ENCODE data around the gene POLR1H. TPM values are rescaled to one million over a fixed set of nuclear protein-coding genes. Genes with fewer than 3 reads are reported as not detected.

The POLR1H gene
- total RNA-seq, 1 donor from 2014 or later: 30.3 TPM

GRCh38 chr6:30042476-30042875, 18.6 kb upstream of the POLR1H start:
- H3K4me3 ChIP-seq (ENCODE audit: low read depth, low read length): no peak overlapping the region
- no peak for TF ChIP-seq CTCF (conservative IDR thresholded peaks at IDR 0.05; ENCODE audit: low read depth, low read length)
- no peak for DNase-seq (ENCODE audit: low read depth)

GRCh38 chr6:30042914-30043313, 18.2 kb upstream of the POLR1H start:
- DNase-seq (ENCODE audit: low read depth): no peak
- no peak for TF ChIP-seq CTCF (conservative IDR thresholded peaks at IDR 0.05; ENCODE audit: low read depth, low read length)
- no peak overlapping the region for H3K4me3 ChIP-seq (ENCODE audit: low read depth, low read length)

GRCh38 chr6:30043744-30044143, 17.3 kb upstream of the POLR1H start:
- TF ChIP-seq CTCF (conservative IDR thresholded peaks at IDR 0.05; ENCODE audit: low read depth, low read length): no peak
- no peak overlapping the region for H3K4me3 ChIP-seq (ENCODE audit: low read depth, low read length)
- DNase-seq (ENCODE audit: low read depth): no peak

- no peak for TF ChIP-seq CTCF (conservative IDR thresholded peaks at IDR 0.05; ENCODE audit: low read depth, low read length)
These were observed 16.4 kb upstream of the POLR1H start for GRCh38 chr6:30044630-30045029.

GRCh38 chr6:30047220-30047619, 13.8 kb upstream of the POLR1H start:
- DNase-seq (ENCODE audit: low read depth): no peak
- no peak for TF ChIP-seq CTCF (conservative IDR thresholded peaks at IDR 0.05; ENCODE audit: low read depth, low read length)
- H3K4me3 ChIP-seq (ENCODE audit: low read depth, low read length): no peak overlapping the region

More at GRCh38 chr6:30044630-30045029, 16.4 kb upstream of the POLR1H start:
- DNase-seq (ENCODE audit: low read depth): no peak
- H3K4me3 ChIP-seq (ENCODE audit: low read depth, low read length): no peak overlapping the region

GRCh38 chr6:30053682-30054081, 7.4 kb upstream of the POLR1H start:
- no peak overlapping the region for H3K4me3 ChIP-seq (ENCODE audit: low read depth, low read length)
- no peak for DNase-seq (ENCODE audit: low read depth)
- TF ChIP-seq CTCF (conservative IDR thresholded peaks at IDR 0.05; ENCODE audit: low read depth, low read length): no peak

GRCh38 chr6:30055513-30055912, 5.6 kb upstream of the POLR1H start:
- H3K4me3 ChIP-seq (ENCODE audit: low read depth, low read length): no peak overlapping the region
- no peak for DNase-seq (ENCODE audit: low read depth)
- TF ChIP-seq CTCF (conservative IDR thresholded peaks at IDR 0.05; ENCODE audit: low read depth, low read length): no peak

Measured in epithelial cell of proximal tubule (primary cell).